H1 (cell line): ENCODE results near the gene RFX6. TPM values are rescaled to one million over a fixed set of nuclear protein-coding genes. Genes with fewer than 3 reads are reported as not detected.

Source experiments
- CBX8 ChIP-seq: fragments of 300-800, 300-1000 bp; sonication (generic); IDR thresholded peaks from 2 replicates; pipeline ENCODE4 v1.7.1; 2016; ENCODE audit warnings: low read depth, low read length, borderline replicate concordance
- polyA plus RNA-seq, 7 experiments: library from polyadenylated mRNA; depleted of rRNA in 3 of 7; stranded (reverse) in 5 of 7; unstranded in 2 of 7; fragments of >200 nt in 5 of 7; fragments of 200-250 nt in 2 of 7; gene quantifications; 1 replicate in 5 of 7; 2 replicates in 1 of 7; 4 replicates in 1 of 7; pipeline versions ENCODE4 v1.2.1 to v1.2.3, GENCODE V29; 2011 to 2013; ENCODE audit warnings: missing spikeins in 2 of 7, mixed read lengths in 2 of 7
- total RNA-seq: library from RNA; stranded (reverse); fragmentation: NEBNext Ultra II Directional; extraction: Animal tissue kit (Norgen Biotek cat#: 25700); gene quantifications from 2 replicates; pipeline ENCODE4 v1.2.1, GENCODE V29; 2021

RFX6 gene
- total and polyA plus RNA-seq, 2 of the 8 experiments (the other 6 are each of a cell fraction or from before 2014, with no cell fraction given) = not detected

DNA sequence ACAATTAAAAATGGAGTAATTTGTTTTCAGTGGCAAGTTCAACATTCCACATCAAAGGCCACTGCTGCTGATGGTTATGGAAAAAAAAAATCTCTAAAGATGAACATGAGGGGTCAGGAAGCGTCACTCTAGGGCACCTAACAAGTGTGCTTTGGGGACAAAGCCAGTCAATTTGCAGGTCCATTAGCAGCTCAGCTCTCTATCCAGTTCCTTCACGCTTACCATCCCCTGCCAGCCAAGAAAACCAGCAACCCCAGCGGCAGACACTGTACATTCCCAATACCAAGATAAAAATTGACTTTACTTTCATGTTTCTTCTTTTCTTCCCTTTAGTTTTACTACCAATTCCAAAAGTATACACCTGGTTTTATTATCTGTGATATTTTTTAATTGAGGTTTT is 10.1 kb downstream of the RFX6 start (continued):
- no peak for TF ChIP-seq CBX8
